Measurements from ENCODE around the gene MTMR6.

- TF ChIP-seq EZH2 (IDR thresholded peaks at IDR 0.05; ENCODE audit: borderline replicate concordance, low read depth, low read length, poor library complexity, severe bottlenecking) = no peak
- TF ChIP-seq, protein P1, sequence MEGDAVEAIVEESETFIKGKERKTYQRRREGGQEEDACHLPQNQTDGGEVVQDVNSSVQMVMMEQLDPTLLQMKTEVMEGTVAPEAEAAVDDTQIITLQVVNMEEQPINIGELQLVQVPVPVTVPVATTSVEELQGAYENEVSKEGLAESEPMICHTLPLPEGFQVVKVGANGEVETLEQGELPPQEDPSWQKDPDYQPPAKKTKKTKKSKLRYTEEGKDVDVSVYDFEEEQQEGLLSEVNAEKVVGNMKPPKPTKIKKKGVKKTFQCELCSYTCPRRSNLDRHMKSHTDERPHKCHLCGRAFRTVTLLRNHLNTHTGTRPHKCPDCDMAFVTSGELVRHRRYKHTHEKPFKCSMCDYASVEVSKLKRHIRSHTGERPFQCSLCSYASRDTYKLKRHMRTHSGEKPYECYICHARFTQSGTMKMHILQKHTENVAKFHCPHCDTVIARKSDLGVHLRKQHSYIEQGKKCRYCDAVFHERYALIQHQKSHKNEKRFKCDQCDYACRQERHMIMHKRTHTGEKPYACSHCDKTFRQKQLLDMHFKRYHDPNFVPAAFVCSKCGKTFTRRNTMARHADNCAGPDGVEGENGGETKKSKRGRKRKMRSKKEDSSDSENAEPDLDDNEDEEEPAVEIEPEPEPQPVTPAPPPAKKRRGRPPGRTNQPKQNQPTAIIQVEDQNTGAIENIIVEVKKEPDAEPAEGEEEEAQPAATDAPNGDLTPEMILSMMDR (conservative IDR thresholded peaks at IDR 0.05; ENCODE audit: low read depth, low read length) = no peak
Measured at GRCh38 chr13:25280396-25280795, 6.9 kb downstream of the MTMR6 start.
